Hematopoietic multipotent progenitor cell treated with erythropoietin and hydrocortisone succinate and interleukin-3 and kit ligand, for 8 days (in vitro differentiated cells): ENCODE results near the gene CCDC88C.

Experiments
- DNase-seq: peaks from one replicate; pipeline ENCODE4 v3.0.0-alpha.2; 2015

Gene CCDC88C

GRCh38 chr14:91305650-91306431 is 111.8 kb downstream of the CCDC88C start:
- no peak for DNase-seq

DNA sequence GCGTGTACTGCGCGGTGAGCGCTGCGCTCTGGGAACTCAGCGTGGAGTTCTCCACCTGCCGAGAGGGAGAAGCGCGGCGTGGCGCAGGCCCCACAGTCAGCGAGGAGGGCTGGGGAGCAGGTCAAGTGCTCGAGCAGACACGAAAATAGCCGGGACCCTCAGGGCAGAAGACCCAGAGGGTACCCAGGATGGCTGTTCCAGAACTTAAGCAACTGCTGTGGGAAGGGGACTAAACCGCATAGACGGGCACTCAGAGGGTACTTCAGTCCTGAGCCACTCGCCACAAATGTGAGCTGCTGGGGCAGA is 113.7 kb downstream of the CCDC88C start:
- no peak for DNase-seq

DNA sequence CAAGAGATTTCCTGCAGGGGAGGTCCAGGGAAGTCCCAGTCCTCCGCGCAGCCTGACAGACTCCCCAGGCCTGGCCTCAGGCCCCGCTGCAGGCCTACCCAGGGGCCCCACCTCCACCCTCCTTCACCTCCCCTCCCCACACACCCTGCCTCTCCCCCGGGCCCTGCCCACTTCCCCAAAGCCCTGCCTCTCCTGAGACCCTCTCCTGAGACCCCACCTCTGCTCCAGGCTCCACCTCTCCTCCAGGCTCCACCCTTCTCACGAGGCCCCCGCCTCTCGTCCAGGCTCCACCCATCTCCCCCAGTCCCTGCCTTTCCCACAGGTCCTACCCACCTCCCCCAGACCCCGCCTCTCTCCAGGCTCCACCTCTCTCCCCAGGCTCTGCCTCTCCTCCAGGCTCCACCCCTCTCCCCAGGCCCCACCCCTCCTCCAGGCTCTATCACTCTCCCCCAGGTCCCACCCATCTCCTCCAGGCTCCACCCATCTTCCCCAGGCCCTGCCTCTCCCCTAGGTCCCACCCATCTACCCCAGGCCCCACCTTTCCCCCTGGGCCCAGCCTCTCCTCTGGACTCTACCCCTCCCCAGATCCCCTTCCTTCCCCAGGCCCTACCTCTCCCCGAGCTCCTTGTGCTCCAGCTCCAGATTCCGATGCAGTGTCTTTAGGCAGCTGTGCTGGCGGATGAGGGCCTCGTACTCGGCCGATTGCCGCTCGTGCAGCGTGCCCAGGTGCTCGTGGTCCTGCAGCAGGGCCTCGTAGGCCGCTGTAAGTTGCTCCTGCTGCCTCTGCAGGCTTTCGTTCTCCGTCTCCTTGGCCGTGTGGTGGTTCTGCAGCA is 114.3 kb downstream of the CCDC88C start:
- DNase-seq, result peak; percentile 85

GRCh38 chr14:91302391-91302790 is 115.2 kb downstream of the CCDC88C start:
- DNase-seq, result no peak

DNA sequence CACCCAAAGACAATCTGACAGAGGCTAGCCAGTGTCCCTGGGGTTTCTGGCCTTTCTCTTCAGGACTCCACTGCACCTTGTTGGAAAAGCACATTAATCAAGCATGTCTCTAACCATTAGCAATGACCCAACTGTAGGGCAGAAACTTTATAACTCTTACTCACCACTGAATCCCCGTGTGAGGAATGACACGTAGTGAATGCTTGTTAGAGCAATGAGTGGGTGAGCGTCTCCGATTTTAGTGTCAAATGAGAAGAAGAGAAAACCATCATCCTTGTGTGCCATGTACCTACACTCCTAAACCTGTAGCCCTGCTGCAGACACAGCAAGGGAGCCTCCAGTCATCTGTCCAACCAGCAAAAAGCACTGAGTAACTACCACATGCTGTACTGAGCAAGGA is 116.7 kb downstream of the CCDC88C start:
- no peak for DNase-seq

DNA sequence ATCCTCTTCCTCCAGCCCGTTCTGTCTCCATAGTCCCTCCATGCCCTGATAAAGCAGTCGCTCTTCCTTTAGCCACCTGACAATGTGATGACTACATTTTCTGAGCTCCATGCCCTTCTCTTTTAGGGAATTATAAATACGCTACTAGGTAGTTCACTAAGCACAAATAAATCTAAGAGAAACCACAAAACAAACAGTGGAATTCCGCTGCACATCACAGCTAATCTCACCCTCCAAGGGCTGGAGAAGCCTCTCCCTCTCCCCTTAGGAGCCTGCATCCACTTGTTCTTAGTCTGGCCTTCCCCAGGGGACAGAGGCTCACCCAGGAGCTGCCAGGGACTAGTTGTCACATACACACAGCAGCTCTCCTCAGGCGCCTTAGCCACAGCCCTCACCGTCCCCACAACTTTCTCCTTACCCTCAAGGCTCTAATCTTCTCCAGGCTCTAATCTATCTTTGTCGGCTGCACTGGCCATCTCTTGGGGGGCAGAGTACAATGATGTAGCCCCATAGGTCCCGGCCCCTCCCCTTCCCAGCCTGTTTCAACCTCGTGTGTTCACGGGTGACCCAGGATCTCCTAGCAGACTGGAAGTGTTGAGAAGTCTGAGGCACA is 117.2 kb downstream of the CCDC88C start:
- peak; percentile 41 for DNase-seq

DNA sequence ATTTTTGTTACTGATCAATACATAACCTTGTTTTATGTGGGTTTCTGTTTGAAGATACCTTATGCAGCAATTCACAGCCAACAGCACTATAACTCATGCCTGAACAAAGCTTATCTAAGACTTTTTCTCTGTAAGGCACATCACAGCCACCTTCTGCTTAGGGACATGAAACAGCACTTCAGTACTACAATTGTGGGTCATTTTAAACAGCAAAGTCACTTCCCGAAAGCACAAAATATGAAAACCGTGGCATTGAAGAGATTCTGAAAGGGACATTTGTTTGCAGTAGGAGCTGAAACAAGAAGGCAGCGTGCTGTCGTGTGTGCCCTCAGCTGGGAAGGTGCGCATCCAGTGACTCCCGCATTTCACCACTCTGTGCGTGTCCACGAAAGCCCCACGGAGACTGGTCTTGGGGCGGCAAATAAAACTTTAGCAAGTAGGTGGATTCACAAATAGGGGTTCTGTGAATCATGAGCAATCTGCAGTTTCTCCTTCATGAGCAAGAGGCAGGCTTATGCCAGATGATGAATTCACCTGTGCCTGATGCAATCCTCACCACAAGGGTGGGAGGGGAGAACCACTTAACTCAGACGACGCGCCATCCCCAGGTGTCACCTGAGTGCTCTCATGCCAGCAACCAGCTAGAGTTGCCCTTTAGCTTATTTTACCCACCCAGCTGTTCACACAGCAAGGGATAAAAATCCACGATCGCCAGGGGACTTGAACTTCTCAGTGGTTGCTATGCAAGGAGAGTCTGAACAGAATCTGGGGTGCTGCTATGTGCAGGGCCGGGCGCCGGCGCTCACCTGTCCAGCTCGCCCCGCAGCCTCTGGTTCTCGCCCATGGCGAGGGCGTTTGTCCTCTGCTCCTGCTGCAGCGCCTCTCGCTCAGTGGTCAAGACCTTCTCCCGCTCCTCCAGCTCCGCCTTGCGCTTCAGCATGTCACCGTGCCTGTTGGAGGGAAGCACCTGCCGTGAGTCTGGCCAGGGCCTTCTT is 118.2 kb downstream of the CCDC88C start:
- DNase-seq, result peak; percentile 9

GRCh38 chr14:91298576-91298975 is 119.0 kb downstream of the CCDC88C start:
- DNase-seq, result no peak

DNA sequence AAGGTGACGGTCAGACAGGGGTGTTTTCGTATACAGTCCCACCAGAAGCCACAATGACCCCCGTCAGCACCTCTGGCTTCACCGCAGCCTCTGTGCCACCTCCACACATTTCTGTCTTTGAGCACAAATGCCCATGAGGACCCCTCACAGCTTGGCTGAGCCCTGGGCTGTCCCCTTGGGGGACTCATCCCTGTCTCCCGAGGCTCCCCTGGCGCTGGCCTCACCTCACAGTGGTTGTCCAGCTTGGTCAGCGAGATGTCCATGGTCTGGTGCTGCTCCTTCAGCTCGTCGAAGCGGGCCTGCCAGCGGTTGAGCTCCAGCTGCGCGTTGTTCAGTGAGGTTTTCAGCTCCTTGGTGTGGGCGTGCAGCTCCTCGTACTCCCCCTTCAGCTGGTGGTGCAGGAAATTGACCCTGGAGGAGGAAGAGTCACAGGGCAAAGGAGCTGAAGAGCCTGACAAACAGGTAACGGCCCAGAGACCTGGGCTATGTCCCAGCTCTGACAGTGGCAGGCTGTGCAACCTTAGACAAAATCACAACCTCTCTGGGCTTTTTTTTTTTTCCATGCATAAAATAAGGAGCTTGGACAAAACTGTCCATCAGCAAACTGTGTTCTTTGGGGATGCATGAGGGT is 120.4 kb downstream of the CCDC88C start:
- DNase-seq, result no peak

DNA sequence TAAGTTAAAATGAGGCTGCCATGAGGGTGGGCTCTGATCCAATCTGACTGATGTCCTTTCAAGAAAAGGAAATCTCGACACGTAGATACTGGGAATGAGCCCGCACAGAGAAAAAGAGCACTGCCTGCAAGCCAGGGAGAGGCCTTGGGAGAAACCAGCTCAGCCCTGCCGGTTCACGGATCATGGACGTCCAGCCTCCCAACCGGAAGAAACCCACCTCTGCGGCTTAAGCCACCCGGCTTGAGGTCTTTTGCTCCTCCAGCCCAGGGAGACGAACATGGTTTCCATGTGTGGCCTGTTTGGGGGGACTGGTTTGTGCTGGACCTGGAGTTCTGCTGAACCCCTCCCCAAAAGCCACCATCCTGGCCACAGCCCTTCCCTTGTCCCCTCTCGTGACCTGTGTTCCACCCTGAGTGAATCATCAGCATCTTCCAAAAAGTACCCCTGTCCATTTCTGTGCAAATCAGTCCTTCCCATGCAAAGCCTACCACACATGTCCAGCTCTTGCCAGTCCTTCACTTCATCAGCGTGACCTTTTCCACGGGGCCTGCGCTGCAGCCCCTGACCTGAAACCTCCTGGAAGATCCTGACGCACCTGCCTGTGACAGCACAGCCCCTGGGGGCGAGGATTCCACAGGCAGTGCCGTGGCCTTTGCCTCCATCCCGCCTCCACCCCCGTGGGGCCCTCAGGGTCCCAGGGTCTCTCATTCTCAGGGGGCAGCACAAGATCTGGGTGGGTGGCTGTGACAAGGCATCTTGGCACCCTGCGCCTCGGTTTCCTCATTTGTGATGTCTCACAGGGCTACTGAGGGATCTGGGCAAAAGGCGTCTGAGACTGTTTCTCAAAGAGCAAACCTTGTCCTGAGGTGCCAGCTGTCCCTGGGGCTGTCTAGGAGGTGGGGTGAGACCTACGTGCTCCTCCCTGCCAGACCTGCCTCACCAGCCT is 121.5 kb downstream of the CCDC88C start:
- no peak for DNase-seq

- DNase-seq, result no peak
Observed at GRCh38 chr14:91295276-91295845, 122.3 kb downstream of the CCDC88C start.

DNA sequence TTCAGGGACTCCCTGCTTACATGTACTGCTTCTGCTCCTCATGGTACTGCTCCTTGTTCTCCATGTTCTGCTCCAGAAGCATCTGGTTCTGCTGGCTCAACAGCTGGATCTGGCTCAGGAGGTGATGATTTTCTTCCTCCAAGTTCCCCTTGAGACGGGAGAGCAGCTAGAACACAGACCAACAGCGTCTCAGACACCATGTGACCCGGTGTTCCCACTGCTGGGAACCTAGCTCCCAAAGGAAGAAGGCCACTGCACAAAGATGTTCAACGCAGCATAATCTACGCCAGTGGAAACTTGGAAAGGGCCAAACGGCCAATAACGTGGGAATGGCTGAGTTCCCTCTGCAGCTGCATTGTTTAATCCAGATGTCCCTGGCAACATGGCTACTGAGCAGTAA is 123.5 kb downstream of the CCDC88C start:
- no peak for DNase-seq

- no peak for DNase-seq
Observed at GRCh38 chr14:91293281-91293680, 124.3 kb downstream of the CCDC88C start.

DNA sequence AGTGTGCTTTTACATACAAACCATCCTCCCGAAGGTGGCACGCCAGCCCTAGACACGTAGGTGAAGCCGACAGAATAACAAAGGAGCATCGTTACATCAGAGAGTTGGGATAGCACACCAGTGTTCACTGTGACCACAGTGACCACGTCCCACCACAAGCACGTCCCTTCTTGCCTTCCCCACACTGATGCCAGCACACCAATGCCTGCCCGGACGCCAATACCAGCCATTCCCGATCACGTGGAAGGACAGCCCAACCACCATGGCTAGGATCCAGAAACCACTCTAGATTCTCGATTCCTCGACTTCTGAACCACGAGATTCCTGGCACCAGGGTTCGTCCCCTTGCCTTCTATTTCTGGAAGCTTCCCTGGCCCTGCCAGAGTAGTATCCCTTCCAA is 125.1 kb downstream of the CCDC88C start:
- DNase-seq, result no peak

GRCh38 chr14:91291786-91292405 is 125.7 kb downstream of the CCDC88C start:
- no peak for DNase-seq

DNA sequence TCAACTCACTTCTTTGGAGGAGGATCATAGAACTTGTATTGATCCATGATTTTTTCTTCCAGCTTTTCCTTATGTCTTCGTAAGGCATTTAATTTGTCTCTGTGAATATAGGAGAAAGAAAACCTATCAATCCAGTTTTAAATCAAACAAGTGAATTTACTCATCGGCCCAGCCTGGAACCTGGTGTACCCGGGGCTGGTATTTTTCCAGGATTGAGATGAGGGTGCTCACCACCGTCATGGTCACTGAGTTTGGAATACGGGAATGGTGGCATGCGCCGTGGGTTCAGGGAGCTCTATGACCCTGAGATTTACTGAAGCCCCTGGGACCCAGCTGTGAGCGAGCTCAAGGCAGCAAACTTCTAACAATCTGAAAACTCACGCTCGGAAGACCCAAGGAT is 126.6 kb downstream of the CCDC88C start:
- no peak for DNase-seq

DNA sequence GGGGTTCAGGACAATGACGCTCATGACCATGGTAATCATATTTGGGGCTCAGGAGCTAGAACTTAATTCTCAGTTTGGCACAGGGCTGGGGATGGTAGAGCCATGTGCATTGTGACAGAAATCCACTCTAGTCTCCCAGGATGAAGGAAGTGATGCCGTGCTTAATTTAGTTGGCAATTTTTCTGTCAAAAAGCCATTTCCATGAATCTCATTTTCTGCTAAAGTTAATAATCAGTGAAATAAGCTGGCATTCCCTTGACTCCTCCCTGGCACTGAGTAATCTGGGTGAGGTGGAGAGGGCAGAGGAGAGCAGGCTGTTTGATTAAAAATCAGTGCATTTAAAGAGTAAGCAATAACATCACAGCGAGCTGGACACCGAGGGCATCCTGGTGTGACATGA is 128.2 kb downstream of the CCDC88C start:
- DNase-seq, result no peak

GRCh38 chr14:91288876-91289275 is 128.7 kb downstream of the CCDC88C start:
- no peak for DNase-seq

GRCh38 chr14:91286530-91286937 is 131.1 kb downstream of the CCDC88C start:
- peak; percentile 85 for DNase-seq
